GM19463 (cell line): Measurements from ENCODE around the gene NSUN6.

Experiments used
- ATAC-seq: cut with Tn5 transposase; IDR thresholded peaks from one replicate; pipeline ENCODE4 v1.9.1; 2021; ENCODE audit warnings: mild to moderate bottlenecking, moderate library complexity; ENCODE audit not compliant: unreplicated experiment

NSUN6 gene

DNA sequence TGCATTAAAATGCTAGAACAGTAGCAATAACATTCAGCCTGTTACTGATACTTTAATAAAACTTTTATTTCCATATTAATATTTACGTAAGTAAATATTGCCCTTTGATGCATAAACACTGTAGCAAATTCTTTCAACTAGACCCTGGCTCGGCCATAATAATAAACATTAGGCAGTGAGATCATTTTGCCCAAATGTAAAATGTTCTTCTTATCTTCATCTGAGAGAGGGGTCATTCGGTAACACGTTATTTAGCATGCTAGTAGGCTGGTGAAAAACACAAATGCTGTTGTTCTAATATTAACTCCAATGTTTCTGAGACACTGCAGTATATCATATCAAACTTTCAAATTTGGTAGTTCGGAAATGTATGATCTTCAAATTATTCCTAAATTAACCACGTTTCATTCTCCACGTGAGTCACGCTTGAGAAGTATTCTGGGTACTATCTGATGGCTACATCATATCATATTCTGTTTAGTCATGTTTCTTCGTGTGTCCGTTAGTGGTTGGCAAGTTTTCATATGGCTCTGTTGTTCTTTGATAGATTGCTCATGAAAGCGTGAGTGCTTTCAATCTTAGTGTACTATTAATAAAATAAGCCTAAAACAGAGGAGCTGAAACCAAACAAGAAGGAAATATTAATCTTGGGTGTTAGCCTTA is 145.8 kb downstream of the NSUN6 start:
- ATAC-seq, result no peak

DNA sequence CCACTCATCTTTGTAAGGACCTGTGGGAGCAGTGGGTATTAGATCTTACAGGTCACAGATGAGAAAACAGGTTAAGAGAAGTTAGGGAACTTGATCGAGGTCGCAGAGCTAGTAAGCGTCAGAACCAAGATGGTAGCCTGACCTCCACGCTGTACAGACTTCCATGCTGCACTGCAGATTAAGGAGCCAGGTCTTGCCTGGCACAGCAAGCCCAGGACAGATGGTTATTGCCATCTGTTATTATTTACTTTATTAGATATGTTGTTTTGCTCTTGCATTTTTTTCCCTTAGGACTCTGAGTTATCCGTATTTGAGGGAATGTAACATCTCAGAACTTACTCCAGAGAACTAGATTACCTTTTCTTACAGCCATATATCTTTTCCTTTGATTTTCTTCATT is 147.2 kb downstream of the NSUN6 start:
- ATAC-seq, result no peak

DNA sequence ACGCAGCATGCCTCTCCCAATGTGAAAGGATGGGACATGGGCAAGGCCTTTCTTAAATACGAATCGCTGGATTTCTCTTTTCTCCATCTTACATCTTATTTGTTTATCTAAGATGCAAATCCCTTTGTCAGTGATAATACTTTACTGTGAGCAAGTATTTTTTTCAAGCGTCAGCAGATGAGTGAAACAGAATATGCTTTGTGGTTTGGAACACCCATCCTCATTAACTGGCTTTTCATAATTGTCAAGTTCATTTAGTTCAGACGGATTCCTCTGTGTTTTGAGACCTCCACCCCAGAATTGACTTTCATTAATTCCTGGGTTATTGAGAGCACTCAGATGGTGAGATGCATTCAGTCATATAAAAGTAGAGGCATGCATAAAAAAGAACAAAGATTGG is 149.8 kb downstream of the NSUN6 start:
- no peak for ATAC-seq

DNA sequence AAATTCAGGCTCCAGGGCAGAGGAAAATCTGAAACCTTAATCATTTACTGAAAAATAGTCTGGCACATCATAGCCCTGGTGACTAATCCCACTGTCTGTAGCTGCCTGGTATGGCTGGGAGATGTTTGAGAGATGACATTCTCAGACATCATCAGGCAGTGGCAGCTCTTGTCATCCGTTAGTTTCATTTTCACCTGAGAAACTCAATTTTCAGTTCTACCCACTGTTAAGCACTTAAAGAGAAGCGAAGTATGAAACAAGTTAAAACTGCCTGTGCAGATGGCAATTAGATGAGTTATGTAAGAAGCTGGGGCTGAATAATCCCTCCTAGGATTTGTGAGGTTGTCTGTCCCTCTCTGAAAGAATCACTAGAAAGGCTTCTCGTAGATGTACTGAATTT is 150.2 kb downstream of the NSUN6 start:
- ATAC-seq, result peak; percentile 98

DNA sequence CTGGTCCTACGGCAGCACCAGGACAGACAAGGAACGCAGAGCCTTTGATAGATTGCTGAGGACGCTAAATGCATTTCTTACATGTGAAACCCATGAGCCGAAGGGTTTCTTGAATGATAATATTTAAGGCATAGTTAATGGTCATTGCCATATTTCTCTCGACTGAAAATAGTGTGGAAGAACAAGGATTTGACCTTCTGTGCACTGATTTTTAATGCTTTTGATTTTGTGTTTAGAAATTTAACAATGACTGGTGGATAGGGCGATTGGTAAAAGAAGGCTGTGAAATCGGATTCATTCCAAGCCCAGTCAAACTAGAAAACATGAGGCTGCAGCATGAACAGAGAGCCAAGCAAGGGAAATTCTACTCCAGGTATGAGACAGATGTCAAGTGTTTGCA is 150.8 kb downstream of the NSUN6 start:
- peak; percentile 5 for ATAC-seq

DNA sequence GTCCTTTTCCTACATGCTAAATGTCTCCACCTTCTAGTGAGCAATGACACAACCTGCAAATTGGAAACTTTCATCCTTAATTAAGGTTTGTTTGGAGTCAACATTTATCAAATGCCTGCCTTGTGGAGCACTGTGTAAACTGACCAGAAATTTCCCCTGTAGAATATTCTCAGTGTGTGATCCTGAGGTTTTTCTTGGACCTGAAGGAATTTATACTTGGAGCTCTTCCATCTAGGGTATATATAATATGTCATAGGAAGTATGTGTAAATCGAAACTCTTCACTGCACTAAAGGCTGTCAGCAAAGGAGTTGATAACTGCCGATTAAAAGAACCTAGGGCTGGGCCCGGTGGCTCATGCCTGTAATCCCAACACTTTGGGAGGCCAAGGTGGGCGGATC is 152.4 kb downstream of the NSUN6 start:
- ATAC-seq, result no peak

DNA sequence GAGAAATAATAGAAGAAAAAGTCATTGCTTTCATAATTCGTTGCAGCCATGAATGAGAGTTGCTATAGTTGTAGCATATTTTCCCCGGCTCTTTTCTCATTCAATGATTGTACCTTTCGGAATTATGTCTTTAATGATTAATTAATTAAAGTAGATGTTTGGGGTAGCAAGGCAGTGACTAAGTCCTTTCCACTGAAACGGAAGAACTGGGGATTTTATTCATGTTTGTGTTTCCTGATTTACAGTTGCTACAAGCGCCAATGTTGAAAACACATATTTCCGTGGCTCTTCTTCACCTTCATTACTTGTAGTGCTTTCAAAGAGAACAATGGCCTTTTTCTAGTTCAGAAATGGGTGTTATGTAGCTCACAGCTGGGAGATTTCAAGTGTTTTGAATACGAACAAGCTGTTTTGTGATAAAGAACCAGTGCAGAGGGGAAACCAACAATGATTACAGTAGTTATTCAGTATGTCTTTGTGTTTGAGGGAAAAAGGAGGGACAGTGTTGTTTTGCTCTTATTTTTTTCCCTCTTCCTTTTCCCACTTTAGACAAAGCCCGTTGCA is 153.5 kb downstream of the NSUN6 start:
- no peak for ATAC-seq
